ENCODE data around the gene NTM. TPM values are rescaled to one million over a fixed set of nuclear protein-coding genes. Genes with fewer than 3 reads are reported as not detected.

NTM gene
- polyA plus RNA-seq, 2 donors = 0.24 to 1.1 TPM

GRCh38 chr11:131644204-131644795 is 273.9 kb downstream of the NTM start:
- no peaks in the 10 kb centered on the region for H3K36me3 ChIP-seq (ENCODE audit: control insufficient read depth in 2 of 2, insufficient read depth in 2 of 2, low read length in 1 of 2)
- no peak overlapping the region for H3K4me3 ChIP-seq (ENCODE audit: low read depth in 1 of 2, low read length in 2 of 2)
- H3K4me1 ChIP-seq (ENCODE audit: control insufficient read depth in 2 of 2, insufficient read depth in 2 of 2, low read length in 1 of 2) = no peaks in the 10 kb centered on the region
- no peak overlapping the region for H3K27ac ChIP-seq (ENCODE audit: low read depth in 2 of 2, low read length in 1 of 2)
- WGBS, 2 donors = 75% methylated on average over 5 of the region's 5 CpGs
- H3K27me3 ChIP-seq (ENCODE audit: control insufficient read depth in 1 of 2, insufficient read depth in 2 of 2, low read length in 2 of 2) = no peaks in the 10 kb centered on the region
- H3K9me3 ChIP-seq (ENCODE audit: control insufficient read depth in 2 of 2, insufficient read depth in 1 of 2, low read depth in 1 of 2, low read length in 1 of 2) = peaks cover 0 to 2% of the 10 kb centered on the region in 2 donors

GRCh38 chr11:131645237-131645636 is 274.8 kb downstream of the NTM start:
- Histone ChIP-seq H3K27me3 (ENCODE audit: control insufficient read depth in 1 of 2, insufficient read depth in 2 of 2, low read length in 2 of 2) (no peaks in the 10 kb centered on the region), H3K27ac (ENCODE audit: low read depth in 2 of 2, low read length in 1 of 2) (no peak overlapping the region), H3K36me3 (ENCODE audit: control insufficient read depth in 2 of 2, insufficient read depth in 2 of 2, low read length in 1 of 2) (no peaks in the 10 kb centered on the region), H3K4me3 (ENCODE audit: low read depth in 1 of 2, low read length in 2 of 2) (no peak overlapping the region), H3K4me1 (ENCODE audit: control insufficient read depth in 2 of 2, insufficient read depth in 2 of 2, low read length in 1 of 2) (no peaks in the 10 kb centered on the region), H3K9me3 (ENCODE audit: control insufficient read depth in 2 of 2, insufficient read depth in 1 of 2, low read depth in 1 of 2, low read length in 1 of 2) (peaks cover 0 to 2% of the 10 kb centered on the region in 2 donors)
- 38 to 52% methylated on average over 6 of the region's 6 CpGs for WGBS, 2 donors

GRCh38 chr11:131649856-131650255 is 279.4 kb downstream of the NTM start:
- Histone ChIP-seq H3K27me3 (ENCODE audit: control insufficient read depth in 1 of 2, insufficient read depth in 2 of 2, low read length in 2 of 2) (no peaks in the 10 kb centered on the region), H3K36me3 (ENCODE audit: control insufficient read depth in 2 of 2, insufficient read depth in 2 of 2, low read length in 1 of 2) (no peaks in the 10 kb centered on the region), H3K27ac (ENCODE audit: low read depth in 2 of 2, low read length in 1 of 2) (no peak overlapping the region), H3K9me3 (ENCODE audit: control insufficient read depth in 2 of 2, insufficient read depth in 1 of 2, low read depth in 1 of 2, low read length in 1 of 2) (peaks cover 0 to 2% of the 10 kb centered on the region in 2 donors), H3K4me3 (ENCODE audit: low read depth in 1 of 2, low read length in 2 of 2) (no peak overlapping the region), H3K4me1 (ENCODE audit: control insufficient read depth in 2 of 2, insufficient read depth in 2 of 2, low read length in 1 of 2) (no peaks in the 10 kb centered on the region)
- 67% methylated on average over 5 of the region's 5 CpGs for WGBS, 2 donors

GRCh38 chr11:131652231-131652630 is 281.8 kb downstream of the NTM start:
- Histone ChIP-seq H3K9me3 (ENCODE audit: control insufficient read depth in 2 of 2, insufficient read depth in 1 of 2, low read depth in 1 of 2, low read length in 1 of 2) (peaks cover 0 to 2% of the 10 kb centered on the region in 2 donors), H3K36me3 (ENCODE audit: control insufficient read depth in 2 of 2, insufficient read depth in 2 of 2, low read length in 1 of 2) (no peaks in the 10 kb centered on the region), H3K27ac (ENCODE audit: low read depth in 2 of 2, low read length in 1 of 2) (no peak overlapping the region), H3K4me3 (ENCODE audit: low read depth in 1 of 2, low read length in 2 of 2) (no peak overlapping the region), H3K4me1 (ENCODE audit: control insufficient read depth in 2 of 2, insufficient read depth in 2 of 2, low read length in 1 of 2) (no peaks in the 10 kb centered on the region), H3K27me3 (ENCODE audit: control insufficient read depth in 1 of 2, insufficient read depth in 2 of 2, low read length in 2 of 2) (no peaks in the 10 kb centered on the region)
- 30 to 37% methylated on average over 2 of the region's 2 CpGs for WGBS, 2 donors

- no peaks in the 10 kb centered on the region for H3K36me3 ChIP-seq (ENCODE audit: control insufficient read depth in 2 of 2, insufficient read depth in 2 of 2, low read length in 1 of 2)
- 48% methylated on average over 5 of the region's 5 CpGs for WGBS, 2 donors
Measured at GRCh38 chr11:131653260-131653659, 282.8 kb downstream of the NTM start.

GRCh38 chr11:131654849-131655248 is 284.4 kb downstream of the NTM start:
- Histone ChIP-seq H3K27me3 (ENCODE audit: control insufficient read depth in 1 of 2, insufficient read depth in 2 of 2, low read length in 2 of 2) (no peaks in the 10 kb centered on the region), H3K36me3 (ENCODE audit: control insufficient read depth in 2 of 2, insufficient read depth in 2 of 2, low read length in 1 of 2) (no peaks in the 10 kb centered on the region), H3K4me1 (ENCODE audit: control insufficient read depth in 2 of 2, insufficient read depth in 2 of 2, low read length in 1 of 2) (no peaks in the 10 kb centered on the region), H3K27ac (ENCODE audit: low read depth in 2 of 2, low read length in 1 of 2) (no peak overlapping the region), H3K9me3 (ENCODE audit: control insufficient read depth in 2 of 2, insufficient read depth in 1 of 2, low read depth in 1 of 2, low read length in 1 of 2) (no peaks in the 10 kb centered on the region), H3K4me3 (ENCODE audit: low read depth in 1 of 2, low read length in 2 of 2) (no peak overlapping the region)
- WGBS, 2 donors = 91 to 93% methylated on average over 10 of the region's 10 CpGs

More at GRCh38 chr11:131653260-131653659, 282.8 kb downstream of the NTM start:
- H3K4me1 ChIP-seq (ENCODE audit: control insufficient read depth in 2 of 2, insufficient read depth in 2 of 2, low read length in 1 of 2) = no peaks in the 10 kb centered on the region
- no peaks in the 10 kb centered on the region for H3K27me3 ChIP-seq (ENCODE audit: control insufficient read depth in 1 of 2, insufficient read depth in 2 of 2, low read length in 2 of 2)
- H3K9me3 ChIP-seq (ENCODE audit: control insufficient read depth in 2 of 2, insufficient read depth in 1 of 2, low read depth in 1 of 2, low read length in 1 of 2) = peaks cover 0 to 2% of the 10 kb centered on the region in 2 donors
- H3K4me3 ChIP-seq (ENCODE audit: low read depth in 1 of 2, low read length in 2 of 2) = no peak overlapping the region
- no peak overlapping the region for H3K27ac ChIP-seq (ENCODE audit: low read depth in 2 of 2, low read length in 1 of 2)

- H3K4me3 ChIP-seq (ENCODE audit: low read depth in 1 of 2, low read length in 2 of 2) = no peak overlapping the region
- no peaks in the 10 kb centered on the region for H3K9me3 ChIP-seq (ENCODE audit: control insufficient read depth in 2 of 2, insufficient read depth in 1 of 2, low read depth in 1 of 2, low read length in 1 of 2)
- H3K4me1 ChIP-seq (ENCODE audit: control insufficient read depth in 2 of 2, insufficient read depth in 2 of 2, low read length in 1 of 2) = no peaks in the 10 kb centered on the region
- no peaks in the 10 kb centered on the region for H3K27me3 ChIP-seq (ENCODE audit: control insufficient read depth in 1 of 2, insufficient read depth in 2 of 2, low read length in 2 of 2)
- no peaks in the 10 kb centered on the region for H3K36me3 ChIP-seq (ENCODE audit: control insufficient read depth in 2 of 2, insufficient read depth in 2 of 2, low read length in 1 of 2)
- WGBS, 2 donors = 49 to 53% methylated on average over 9 of the region's 9 CpGs
- no peak overlapping the region for H3K27ac ChIP-seq (ENCODE audit: low read depth in 2 of 2, low read length in 1 of 2)
Measured at GRCh38 chr11:131656179-131656838, 285.9 kb downstream of the NTM start.

- Histone ChIP-seq H3K4me3 (ENCODE audit: low read depth in 1 of 2, low read length in 2 of 2) (no peak overlapping the region), H3K4me1 (ENCODE audit: control insufficient read depth in 2 of 2, insufficient read depth in 2 of 2, low read length in 1 of 2) (no peaks in the 10 kb centered on the region), H3K27ac (ENCODE audit: low read depth in 2 of 2, low read length in 1 of 2) (no peak overlapping the region), H3K27me3 (ENCODE audit: control insufficient read depth in 1 of 2, insufficient read depth in 2 of 2, low read length in 2 of 2) (no peaks in the 10 kb centered on the region), H3K36me3 (ENCODE audit: control insufficient read depth in 2 of 2, insufficient read depth in 2 of 2, low read length in 1 of 2) (no peaks in the 10 kb centered on the region), H3K9me3 (ENCODE audit: control insufficient read depth in 2 of 2, insufficient read depth in 1 of 2, low read depth in 1 of 2, low read length in 1 of 2) (no peaks in the 10 kb centered on the region)
- 44% methylated on average over 9 of the region's 9 CpGs for WGBS, 2 donors
Measured at GRCh38 chr11:131656839-131657211, 286.4 kb downstream of the NTM start.

GRCh38 chr11:131658414-131658813 is 288.0 kb downstream of the NTM start:
- Histone ChIP-seq H3K4me3 (ENCODE audit: low read depth in 1 of 2, low read length in 2 of 2) (no peak overlapping the region), H3K27me3 (ENCODE audit: control insufficient read depth in 1 of 2, insufficient read depth in 2 of 2, low read length in 2 of 2) (no peaks in the 10 kb centered on the region), H3K27ac (ENCODE audit: low read depth in 2 of 2, low read length in 1 of 2) (no peak overlapping the region), H3K9me3 (ENCODE audit: control insufficient read depth in 2 of 2, insufficient read depth in 1 of 2, low read depth in 1 of 2, low read length in 1 of 2) (no peaks in the 10 kb centered on the region), H3K36me3 (ENCODE audit: control insufficient read depth in 2 of 2, insufficient read depth in 2 of 2, low read length in 1 of 2) (no peaks in the 10 kb centered on the region), H3K4me1 (ENCODE audit: control insufficient read depth in 2 of 2, insufficient read depth in 2 of 2, low read length in 1 of 2) (no peaks in the 10 kb centered on the region)
- 82 to 85% methylated on average over 17 of the region's 17 CpGs for WGBS, 2 donors

GRCh38 chr11:131658952-131659351 is 288.5 kb downstream of the NTM start:
- Histone ChIP-seq H3K9me3 (ENCODE audit: control insufficient read depth in 2 of 2, insufficient read depth in 1 of 2, low read depth in 1 of 2, low read length in 1 of 2) (no peaks in the 10 kb centered on the region), H3K36me3 (ENCODE audit: control insufficient read depth in 2 of 2, insufficient read depth in 2 of 2, low read length in 1 of 2) (no peaks in the 10 kb centered on the region), H3K4me1 (ENCODE audit: control insufficient read depth in 2 of 2, insufficient read depth in 2 of 2, low read length in 1 of 2) (no peaks in the 10 kb centered on the region), H3K27me3 (ENCODE audit: control insufficient read depth in 1 of 2, insufficient read depth in 2 of 2, low read length in 2 of 2) (no peaks in the 10 kb centered on the region), H3K4me3 (ENCODE audit: low read depth in 1 of 2, low read length in 2 of 2) (no peak overlapping the region), H3K27ac (ENCODE audit: low read depth in 2 of 2, low read length in 1 of 2) (no peak overlapping the region)
- 85 to 89% methylated on average over 2 of the region's 2 CpGs for WGBS, 2 donors
